ENCODE data around the gene NKD2. TPM values are rescaled to one million over a fixed set of nuclear protein-coding genes. Genes with fewer than 3 reads are reported as not detected.
A peak's percentile ranks its signal among the peaks of the same experiment; 100 is the strongest.

Gene NKD2
- total RNA-seq, 1 donor from 2014 or later: 41.7 TPM

- Mint-ChIP-seq H3K4me1 (ENCODE audit: low read depth, unreplicated experiment) (peaks cover 4% of the 10 kb centered on the region), H3K36me3 (ENCODE audit: unreplicated experiment) (no peaks in the 10 kb centered on the region), H3K27ac (ENCODE audit: unreplicated experiment) (no peak overlapping the region), H3K9me3 (ENCODE audit: unreplicated experiment) (peaks cover 10% of the 10 kb centered on the region), H3K27me3 (ENCODE audit: unreplicated experiment) (peaks cover 19% of the 10 kb centered on the region), H3K4me3 (ENCODE audit: unreplicated experiment) (no peak overlapping the region)
- TF ChIP-seq CTCF (IDR thresholded peaks at IDR 0.05; ENCODE audit: partially characterized antibody, unreplicated experiment): no peak
- peak; percentile 17 for DNase-seq
These were observed 44.2 kb downstream of the NKD2 start for GRCh38 chr5:1052641-1053390.

GRCh38 chr5:1053391-1054017 is 44.9 kb downstream of the NKD2 start:
- Mint-ChIP-seq H3K4me1 (ENCODE audit: low read depth, unreplicated experiment) (peaks cover 4% of the 10 kb centered on the region), H3K4me3 (ENCODE audit: unreplicated experiment) (no peak overlapping the region), H3K27ac (ENCODE audit: unreplicated experiment) (no peak overlapping the region), H3K27me3 (ENCODE audit: unreplicated experiment) (peaks cover 15% of the 10 kb centered on the region), H3K9me3 (ENCODE audit: unreplicated experiment) (peaks cover 8% of the 10 kb centered on the region), H3K36me3 (ENCODE audit: unreplicated experiment) (no peaks in the 10 kb centered on the region)
- no peak for TF ChIP-seq CTCF (IDR thresholded peaks at IDR 0.05; ENCODE audit: partially characterized antibody, unreplicated experiment)
- peak; percentile 27 for DNase-seq

- H3K9me3 Mint-ChIP-seq (ENCODE audit: unreplicated experiment): peaks cover 9% of the 10 kb centered on the region
These were observed 45.6 kb downstream of the NKD2 start for GRCh38 chr5:1054018-1054798.

DNA sequence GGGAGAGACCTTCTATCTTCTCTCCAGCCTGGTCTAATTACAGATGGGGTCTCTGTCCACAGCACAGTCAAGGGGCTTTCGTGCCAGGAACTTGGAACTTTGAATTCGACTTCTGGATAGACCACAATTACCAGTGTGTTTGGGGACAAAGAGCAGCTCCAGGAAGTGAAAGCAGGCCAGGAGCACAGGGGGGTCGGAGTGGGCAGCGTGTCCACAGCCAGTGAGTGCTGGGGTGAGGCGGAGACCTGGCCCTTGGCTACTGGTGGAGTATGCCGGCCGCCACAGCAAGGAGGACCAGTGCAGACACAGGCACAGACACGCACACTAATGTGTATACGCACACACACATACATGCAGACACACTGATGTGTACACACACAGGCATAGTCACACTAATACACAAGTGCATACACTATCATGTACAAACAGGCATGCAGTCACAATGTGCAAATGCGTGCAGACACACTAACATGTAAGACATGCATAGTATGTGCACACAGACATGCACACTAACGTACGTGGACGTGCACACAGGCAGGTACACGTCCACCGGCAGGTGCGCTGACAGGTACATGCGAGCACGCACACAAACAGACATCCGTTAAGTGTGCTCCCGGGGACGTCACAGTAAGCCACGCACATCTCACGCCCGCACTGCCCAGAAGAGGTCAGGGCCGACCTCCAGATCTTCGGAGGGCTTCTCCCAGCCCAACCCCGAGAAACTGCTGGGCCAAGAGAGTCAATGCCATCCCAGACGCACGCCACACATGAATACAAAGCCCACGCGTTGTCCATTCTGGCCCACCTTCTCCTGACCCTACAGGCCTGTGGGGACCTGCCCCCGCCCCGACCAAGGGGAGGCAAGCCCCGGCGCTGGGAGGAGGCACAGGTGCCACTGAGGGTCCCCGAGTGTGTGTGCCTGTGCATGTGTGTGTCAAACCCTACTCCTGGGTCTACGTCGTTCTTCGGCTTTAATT is 46.5 kb downstream of the NKD2 start:
- DNase-seq: peak; percentile 14
- H3K27ac Mint-ChIP-seq (ENCODE audit: unreplicated experiment): no peak overlapping the region

More at GRCh38 chr5:1054018-1054798, 45.6 kb downstream of the NKD2 start:
- Mint-ChIP-seq H3K4me3 (ENCODE audit: unreplicated experiment) (no peak overlapping the region), H3K4me1 (ENCODE audit: low read depth, unreplicated experiment) (peaks cover 6% of the 10 kb centered on the region), H3K27me3 (ENCODE audit: unreplicated experiment) (peaks cover 16% of the 10 kb centered on the region), H3K27ac (ENCODE audit: unreplicated experiment) (no peak overlapping the region), H3K36me3 (ENCODE audit: unreplicated experiment) (no peaks in the 10 kb centered on the region)
- peak; percentile 18 for DNase-seq
- no peak for TF ChIP-seq CTCF (IDR thresholded peaks at IDR 0.05; ENCODE audit: partially characterized antibody, unreplicated experiment)

More for the DNA sequence above, 46.5 kb downstream of the NKD2 start:
- H3K4me3 Mint-ChIP-seq (ENCODE audit: unreplicated experiment): no peak overlapping the region
- H3K9me3 Mint-ChIP-seq (ENCODE audit: unreplicated experiment): peaks cover 9% of the 10 kb centered on the region
- peaks cover 18% of the 10 kb centered on the region for H3K27me3 Mint-ChIP-seq (ENCODE audit: unreplicated experiment)
- no peak for TF ChIP-seq CTCF (IDR thresholded peaks at IDR 0.05; ENCODE audit: partially characterized antibody, unreplicated experiment)
- peaks cover 6% of the 10 kb centered on the region for H3K4me1 Mint-ChIP-seq (ENCODE audit: low read depth, unreplicated experiment)
- H3K36me3 Mint-ChIP-seq (ENCODE audit: unreplicated experiment): no peaks in the 10 kb centered on the region
